AG10803 (cell line): ENCODE results near the gene ZNF529.

Experiments used
- DNase-seq: peaks from one replicate; pipeline ENCODE4 v3.0.0; 2010; ENCODE audit warnings: low read depth
- H3K4me3 ChIP-seq: 2 replicates; pipeline ENCODE4 v1.5.1; 2011; ENCODE audit warnings: mild to moderate bottlenecking, low read length, control low read depth
- TF ChIP-seq, protein P1 (sequence below): conservative IDR thresholded peaks from 2 replicates; pipeline ENCODE4 v1.5.1; 2011; ENCODE audit warnings: mild to moderate bottlenecking, low read length, control low read depth, inconsistent platforms

Gene ZNF529

DNA sequence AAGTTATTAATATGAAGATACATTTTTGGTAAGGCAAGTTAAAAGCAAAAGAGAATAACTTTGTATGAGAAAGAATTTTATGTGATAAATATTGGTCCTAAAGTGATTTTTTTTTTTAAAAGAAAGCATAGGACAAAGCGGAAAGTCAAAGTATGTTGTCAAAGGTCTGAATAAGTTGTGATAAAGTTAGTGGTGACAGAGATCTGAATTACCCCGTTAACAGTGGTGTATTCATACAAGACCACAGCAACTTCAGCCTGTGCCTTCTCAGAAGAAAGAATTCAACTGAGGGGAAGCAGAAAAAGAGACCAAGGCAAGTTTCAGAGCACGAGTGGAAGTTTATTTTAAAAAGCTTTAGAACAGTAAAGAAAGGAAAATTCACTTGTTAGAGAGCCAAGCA, 64.8 kb downstream of the ZNF529 start:
- TF ChIP-seq, protein P1, sequence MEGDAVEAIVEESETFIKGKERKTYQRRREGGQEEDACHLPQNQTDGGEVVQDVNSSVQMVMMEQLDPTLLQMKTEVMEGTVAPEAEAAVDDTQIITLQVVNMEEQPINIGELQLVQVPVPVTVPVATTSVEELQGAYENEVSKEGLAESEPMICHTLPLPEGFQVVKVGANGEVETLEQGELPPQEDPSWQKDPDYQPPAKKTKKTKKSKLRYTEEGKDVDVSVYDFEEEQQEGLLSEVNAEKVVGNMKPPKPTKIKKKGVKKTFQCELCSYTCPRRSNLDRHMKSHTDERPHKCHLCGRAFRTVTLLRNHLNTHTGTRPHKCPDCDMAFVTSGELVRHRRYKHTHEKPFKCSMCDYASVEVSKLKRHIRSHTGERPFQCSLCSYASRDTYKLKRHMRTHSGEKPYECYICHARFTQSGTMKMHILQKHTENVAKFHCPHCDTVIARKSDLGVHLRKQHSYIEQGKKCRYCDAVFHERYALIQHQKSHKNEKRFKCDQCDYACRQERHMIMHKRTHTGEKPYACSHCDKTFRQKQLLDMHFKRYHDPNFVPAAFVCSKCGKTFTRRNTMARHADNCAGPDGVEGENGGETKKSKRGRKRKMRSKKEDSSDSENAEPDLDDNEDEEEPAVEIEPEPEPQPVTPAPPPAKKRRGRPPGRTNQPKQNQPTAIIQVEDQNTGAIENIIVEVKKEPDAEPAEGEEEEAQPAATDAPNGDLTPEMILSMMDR, result no peak
- no peak overlapping the region for H3K4me3 ChIP-seq
- DNase-seq, result no peak

GRCh38 chr19:36501973-36502372, 71.1 kb downstream of the ZNF529 start:
- TF ChIP-seq, protein P1, result no peak
- DNase-seq, result no peak
- H3K4me3 ChIP-seq, result no peak overlapping the region

DNA sequence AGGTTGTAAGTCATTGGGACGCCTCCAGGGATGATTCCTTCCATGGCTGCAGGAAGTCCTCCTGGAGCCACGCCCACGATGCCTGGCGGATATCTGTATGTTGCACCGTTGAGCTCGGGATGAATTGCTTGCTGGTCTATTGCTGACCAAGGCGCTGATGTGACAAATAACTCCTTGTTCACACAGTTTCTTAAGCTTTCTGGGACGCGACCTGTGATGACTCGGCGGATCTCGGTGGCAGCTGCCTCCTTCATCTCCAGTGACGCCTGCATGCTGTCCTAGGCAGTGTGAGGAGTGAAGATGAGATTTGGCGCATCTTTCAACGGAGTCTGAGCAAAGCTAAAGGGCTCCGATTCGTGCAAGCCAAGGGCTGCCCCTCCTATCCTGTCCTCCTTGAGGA, 76.1 kb downstream of the ZNF529 start:
- no peak for DNase-seq
- TF ChIP-seq, protein P1, result no peak
- no peak overlapping the region for H3K4me3 ChIP-seq
